ENCODE results near the gene HIKESHI. TPM values are rescaled to one million over a fixed set of nuclear protein-coding genes. Genes with fewer than 3 reads are reported as not detected.

Gene HIKESHI, protein sequence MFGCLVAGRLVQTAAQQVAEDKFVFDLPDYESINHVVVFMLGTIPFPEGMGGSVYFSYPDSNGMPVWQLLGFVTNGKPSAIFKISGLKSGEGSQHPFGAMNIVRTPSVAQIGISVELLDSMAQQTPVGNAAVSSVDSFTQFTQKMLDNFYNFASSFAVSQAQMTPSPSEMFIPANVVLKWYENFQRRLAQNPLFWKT
- polyA plus RNA-seq (2011; rRNA removed): 60.5 and 119 TPM in 2 replicates
- 20.7 and 21.4 TPM in 2 replicates for polyA minus RNA-seq (2011; rRNA and poly(A)+ RNA removed)

- TF ChIP-seq, protein P1, sequence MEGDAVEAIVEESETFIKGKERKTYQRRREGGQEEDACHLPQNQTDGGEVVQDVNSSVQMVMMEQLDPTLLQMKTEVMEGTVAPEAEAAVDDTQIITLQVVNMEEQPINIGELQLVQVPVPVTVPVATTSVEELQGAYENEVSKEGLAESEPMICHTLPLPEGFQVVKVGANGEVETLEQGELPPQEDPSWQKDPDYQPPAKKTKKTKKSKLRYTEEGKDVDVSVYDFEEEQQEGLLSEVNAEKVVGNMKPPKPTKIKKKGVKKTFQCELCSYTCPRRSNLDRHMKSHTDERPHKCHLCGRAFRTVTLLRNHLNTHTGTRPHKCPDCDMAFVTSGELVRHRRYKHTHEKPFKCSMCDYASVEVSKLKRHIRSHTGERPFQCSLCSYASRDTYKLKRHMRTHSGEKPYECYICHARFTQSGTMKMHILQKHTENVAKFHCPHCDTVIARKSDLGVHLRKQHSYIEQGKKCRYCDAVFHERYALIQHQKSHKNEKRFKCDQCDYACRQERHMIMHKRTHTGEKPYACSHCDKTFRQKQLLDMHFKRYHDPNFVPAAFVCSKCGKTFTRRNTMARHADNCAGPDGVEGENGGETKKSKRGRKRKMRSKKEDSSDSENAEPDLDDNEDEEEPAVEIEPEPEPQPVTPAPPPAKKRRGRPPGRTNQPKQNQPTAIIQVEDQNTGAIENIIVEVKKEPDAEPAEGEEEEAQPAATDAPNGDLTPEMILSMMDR (IDR thresholded peaks at IDR 0.05; ENCODE audit: insufficient read depth, low read depth, low read length): no peak
- H3K36me3 ChIP-seq (ENCODE audit: control insufficient read depth, insufficient read depth, low read length): no peaks in the 10 kb centered on the region
- ChIA-PET POLR2A (no interaction called here), CTCF (interaction anchor here (1.8 kb wide), 1 partner anchor 10 kb away, joined by 6 read pairs; no protein-coding TSS in a partner anchor)
- DNase-seq (ENCODE audit: low read depth): peak; percentile 85
- no peaks in the 10 kb centered on the region for H3K27me3 ChIP-seq (ENCODE audit: control insufficient read depth, insufficient read depth, low read length)
- peak within 1 kb of the TSS; percentile 66 for H3K4me3 ChIP-seq (ENCODE audit: low read depth, low read length)
Measured at GRCh38 chr11:86302092-86302793, at the start of gene HIKESHI. HIKESHI (plus strand) TSS chr11:86302240; CDS start chr11:86302449, 209 bp downstream.

DNA sequence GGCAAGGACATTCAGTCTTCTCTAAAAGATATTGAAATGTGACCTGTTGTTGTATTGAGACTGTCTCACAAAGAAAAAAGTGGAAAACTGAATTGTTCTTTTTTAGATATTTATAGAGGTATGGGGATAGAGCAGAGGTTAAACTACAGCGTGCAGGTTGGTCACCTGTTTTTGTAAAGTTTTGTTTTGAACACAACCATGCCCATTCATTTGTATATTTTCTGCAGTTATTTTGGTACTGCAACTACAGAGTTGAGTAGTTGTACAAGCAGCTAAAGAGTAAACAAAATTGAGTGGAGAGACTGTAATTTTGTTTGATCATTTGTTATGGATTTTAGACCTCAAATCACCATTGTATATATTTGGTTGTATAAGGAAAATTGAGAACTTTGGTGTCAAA lies 46.1 kb upstream of the HIKESHI start:
- ChIA-PET CTCF (interaction anchor here (1.3 to 2.4 kb wide), 2 partner anchors 10 to 401 kb away, joined by 4 read pairs; partner anchors contain the start of gene CCDC83), POLR2A (no interaction called here)
- no peak overlapping the region for H3K4me3 ChIP-seq (ENCODE audit: low read depth, low read length)
- DNase-seq (ENCODE audit: low read depth): no peak
- no peaks in the 10 kb centered on the region for H3K36me3 ChIP-seq (ENCODE audit: control insufficient read depth, insufficient read depth, low read length)
- TF ChIP-seq, protein P1 (IDR thresholded peaks at IDR 0.05; ENCODE audit: insufficient read depth, low read depth, low read length): no peak
- H3K27me3 ChIP-seq (ENCODE audit: control insufficient read depth, insufficient read depth, low read length): no peaks in the 10 kb centered on the region

DNA sequence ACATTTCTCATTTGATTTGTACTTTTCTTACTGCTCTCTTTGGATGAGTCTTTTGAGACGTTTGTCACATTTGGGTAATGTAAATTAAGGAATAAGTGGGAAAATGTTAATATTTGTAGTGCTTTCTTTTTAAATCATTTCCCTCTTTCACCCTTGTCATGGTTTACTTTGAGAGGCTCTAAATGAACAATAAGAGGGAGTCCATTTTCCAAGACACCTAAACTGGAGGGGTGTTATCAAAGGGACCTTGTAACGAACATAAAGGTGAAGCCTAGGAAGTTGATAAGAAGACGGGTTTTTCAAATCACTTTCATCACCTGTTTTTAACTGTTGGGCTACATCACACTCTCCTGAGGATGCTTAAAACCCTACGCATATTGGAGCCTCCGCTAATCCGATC lies 45.4 kb upstream of the HIKESHI start:
- POLR2A ChIA-PET: no interaction called here
- TF ChIP-seq, protein P1 (IDR thresholded peaks at IDR 0.05; ENCODE audit: insufficient read depth, low read depth, low read length): no peak

DNA sequence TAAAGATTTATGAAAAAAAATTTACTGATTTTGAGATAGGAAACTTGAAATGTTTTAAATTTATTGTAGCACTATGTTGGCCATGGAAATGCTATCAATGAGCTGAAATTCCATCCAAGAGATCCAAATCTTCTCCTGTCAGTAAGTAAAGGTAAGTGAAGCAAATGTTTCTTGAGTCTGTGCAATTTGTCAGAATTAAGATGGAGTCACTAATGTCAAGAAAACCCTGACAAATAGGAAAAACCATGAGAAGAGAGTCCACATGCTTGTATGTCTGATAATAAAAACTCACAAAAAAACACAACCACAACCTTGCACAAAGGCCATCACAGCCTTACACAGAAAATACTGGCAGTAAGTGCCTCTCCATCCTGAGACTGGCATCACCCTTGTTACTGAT lies 44.6 kb upstream of the HIKESHI start:
- POLR2A ChIA-PET: no interaction called here
- Histone ChIP-seq H3K4me3 (ENCODE audit: low read depth, low read length) (no peak overlapping the region), H3K27me3 (ENCODE audit: control insufficient read depth, insufficient read depth, low read length) (no peaks in the 10 kb centered on the region), H3K36me3 (ENCODE audit: control insufficient read depth, insufficient read depth, low read length) (peaks cover 4% of the 10 kb centered on the region; the same call in 1 of the 2 replicates)
- TF ChIP-seq, protein P1 (IDR thresholded peaks at IDR 0.05; ENCODE audit: insufficient read depth, low read depth, low read length): no peak
- CTCF ChIA-PET: interaction anchor here (0.6 to 1.0 kb wide), 2 partner anchors 17 to 39 kb away, joined by 3 read pairs; no protein-coding TSS in a partner anchor
- no peak for DNase-seq (ENCODE audit: low read depth)

More for the DNA sequence above, 45.4 kb upstream of the HIKESHI start:
- no peaks in the 10 kb centered on the region for H3K27me3 ChIP-seq (ENCODE audit: control insufficient read depth, insufficient read depth, low read length)
- H3K4me3 ChIP-seq (ENCODE audit: low read depth, low read length): no peak overlapping the region
- H3K36me3 ChIP-seq (ENCODE audit: control insufficient read depth, insufficient read depth, low read length): peaks cover 2% of the 10 kb centered on the region; the same call in 1 of the 2 replicates
- no peak for DNase-seq (ENCODE audit: low read depth)
- CTCF ChIA-PET: interaction anchor here (1.0 to 2.4 kb wide), 2 partner anchors 18 to 401 kb away, joined by 3 to 4 read pairs; partner anchors contain the start of gene CCDC83

- POLR2A ChIA-PET: no interaction called here
- Histone ChIP-seq H3K36me3 (ENCODE audit: control insufficient read depth, insufficient read depth, low read length) (peaks cover 4% of the 10 kb centered on the region; the same call in 1 of the 2 replicates), H3K27me3 (ENCODE audit: control insufficient read depth, insufficient read depth, low read length) (no peaks in the 10 kb centered on the region), H3K4me3 (ENCODE audit: low read depth, low read length) (no peak overlapping the region)
- DNase-seq (ENCODE audit: low read depth): no peak
- TF ChIP-seq, protein P1 (IDR thresholded peaks at IDR 0.05; ENCODE audit: insufficient read depth, low read depth, low read length): no peak
- CTCF ChIA-PET: interaction anchor here (0.7 to 2.1 kb wide), 2 partner anchors 11 to 42 kb away, joined by 3 to 5 read pairs; no protein-coding TSS in a partner anchor
Measured at GRCh38 chr11:86259730-86260129, 42.3 kb upstream of the HIKESHI start.

All from BJ (cell line).